ENCODE results near the gene SEPHS1. TPM values are rescaled to one million over a fixed set of nuclear protein-coding genes. Genes with fewer than 3 reads are reported as not detected.

Gene SEPHS1
- total RNA-seq, 4 donors from 2014 or later = 28.9 to 41.3 (median 37.9) TPM

DNA sequence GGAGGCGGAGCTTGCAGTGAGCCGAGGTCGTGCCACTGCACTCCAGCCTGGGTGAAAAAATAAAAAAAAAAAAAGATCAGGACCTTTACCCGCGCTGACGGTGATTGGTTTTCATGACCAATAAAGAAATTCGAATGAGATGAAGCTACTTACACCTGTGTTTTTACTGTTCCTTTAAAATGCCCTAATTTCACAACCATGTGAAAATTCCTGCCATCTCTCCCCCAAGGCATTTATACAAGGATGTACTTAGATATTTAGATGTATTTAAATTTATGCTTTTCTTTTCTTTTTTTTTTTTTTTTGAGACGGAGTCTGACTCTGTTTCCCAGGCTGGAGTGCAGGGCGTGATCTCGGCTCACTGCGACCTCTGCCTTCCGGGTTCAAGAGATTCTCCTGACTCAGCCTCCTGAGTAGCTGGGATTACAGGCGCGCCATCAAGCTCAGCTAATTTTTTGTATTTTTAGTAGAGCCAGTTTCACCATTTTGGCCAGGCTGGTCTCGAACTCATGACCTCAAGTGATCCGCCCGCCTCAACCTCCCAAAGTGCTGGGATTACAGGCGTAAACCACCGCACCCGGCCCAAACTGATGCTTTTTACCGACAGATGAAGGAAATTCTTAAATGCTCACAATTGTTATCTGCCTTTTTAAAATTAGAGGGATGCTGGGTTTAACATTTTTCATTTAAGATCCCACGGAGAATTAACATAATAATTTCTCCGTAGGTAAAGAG, 45.1 kb downstream of the SEPHS1 start:
- ATAC-seq (ENCODE audit: low FRiP score) (no peak), DNase-seq (ENCODE audit: low spot score) (no peak)
- TF ChIP-seq, protein P1, sequence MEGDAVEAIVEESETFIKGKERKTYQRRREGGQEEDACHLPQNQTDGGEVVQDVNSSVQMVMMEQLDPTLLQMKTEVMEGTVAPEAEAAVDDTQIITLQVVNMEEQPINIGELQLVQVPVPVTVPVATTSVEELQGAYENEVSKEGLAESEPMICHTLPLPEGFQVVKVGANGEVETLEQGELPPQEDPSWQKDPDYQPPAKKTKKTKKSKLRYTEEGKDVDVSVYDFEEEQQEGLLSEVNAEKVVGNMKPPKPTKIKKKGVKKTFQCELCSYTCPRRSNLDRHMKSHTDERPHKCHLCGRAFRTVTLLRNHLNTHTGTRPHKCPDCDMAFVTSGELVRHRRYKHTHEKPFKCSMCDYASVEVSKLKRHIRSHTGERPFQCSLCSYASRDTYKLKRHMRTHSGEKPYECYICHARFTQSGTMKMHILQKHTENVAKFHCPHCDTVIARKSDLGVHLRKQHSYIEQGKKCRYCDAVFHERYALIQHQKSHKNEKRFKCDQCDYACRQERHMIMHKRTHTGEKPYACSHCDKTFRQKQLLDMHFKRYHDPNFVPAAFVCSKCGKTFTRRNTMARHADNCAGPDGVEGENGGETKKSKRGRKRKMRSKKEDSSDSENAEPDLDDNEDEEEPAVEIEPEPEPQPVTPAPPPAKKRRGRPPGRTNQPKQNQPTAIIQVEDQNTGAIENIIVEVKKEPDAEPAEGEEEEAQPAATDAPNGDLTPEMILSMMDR (IDR thresholded peaks at IDR 0.05) = no peak

- ATAC-seq (ENCODE audit: low FRiP score) (peak; percentile 93), DNase-seq (ENCODE audit: low spot score) (peak; percentile 58)
- TF ChIP-seq, protein P1 (IDR thresholded peaks at IDR 0.05) = no peak
Observed at GRCh38 chr10:13299437-13300287, 48.4 kb downstream of the SEPHS1 start, which contains the start of gene PHYH. Gene PHYH (minus strand): TSS chr10:13300064. CDS start chr10:13300042, 22 bp downstream.

GRCh38 chr10:13298748-13299436, 49.2 kb downstream of the SEPHS1 start:
- TF ChIP-seq, protein P1 (IDR thresholded peaks at IDR 0.05) = no peak
- ATAC-seq (ENCODE audit: low FRiP score) (no peak), DNase-seq (ENCODE audit: low spot score) (no peak)

GRCh38 chr10:13296476-13296875, 51.6 kb downstream of the SEPHS1 start:
- ATAC-seq (ENCODE audit: low FRiP score) = no peak
- TF ChIP-seq, protein P1 (IDR thresholded peaks at IDR 0.05) = no peak

DNA sequence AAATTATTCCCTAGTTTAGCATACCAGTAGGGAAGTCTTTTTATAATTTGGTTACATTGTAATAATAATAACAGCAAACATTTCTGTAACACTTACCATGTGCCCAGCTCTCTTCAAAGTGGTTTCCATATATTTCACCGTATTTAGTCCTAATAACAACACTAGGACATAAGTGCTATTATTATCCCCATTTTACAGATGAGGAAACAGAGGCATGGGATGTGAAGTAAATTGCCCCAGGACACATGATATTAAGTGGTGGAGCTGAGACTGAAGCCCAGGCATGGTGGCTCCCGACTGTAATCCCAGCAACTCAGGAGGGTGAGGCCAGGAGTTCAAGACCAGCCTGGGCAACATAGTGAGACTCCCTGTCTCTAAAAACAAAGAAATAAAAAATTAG, 53.3 kb downstream of the SEPHS1 start:
- DNase-seq (ENCODE audit: low spot score) (no peak), ATAC-seq (ENCODE audit: low FRiP score) (no peak)
- TF ChIP-seq, protein P1 (IDR thresholded peaks at IDR 0.05) = no peak

More at GRCh38 chr10:13296476-13296875, 51.6 kb downstream of the SEPHS1 start:
- no peak for DNase-seq (ENCODE audit: low spot score)

DNA sequence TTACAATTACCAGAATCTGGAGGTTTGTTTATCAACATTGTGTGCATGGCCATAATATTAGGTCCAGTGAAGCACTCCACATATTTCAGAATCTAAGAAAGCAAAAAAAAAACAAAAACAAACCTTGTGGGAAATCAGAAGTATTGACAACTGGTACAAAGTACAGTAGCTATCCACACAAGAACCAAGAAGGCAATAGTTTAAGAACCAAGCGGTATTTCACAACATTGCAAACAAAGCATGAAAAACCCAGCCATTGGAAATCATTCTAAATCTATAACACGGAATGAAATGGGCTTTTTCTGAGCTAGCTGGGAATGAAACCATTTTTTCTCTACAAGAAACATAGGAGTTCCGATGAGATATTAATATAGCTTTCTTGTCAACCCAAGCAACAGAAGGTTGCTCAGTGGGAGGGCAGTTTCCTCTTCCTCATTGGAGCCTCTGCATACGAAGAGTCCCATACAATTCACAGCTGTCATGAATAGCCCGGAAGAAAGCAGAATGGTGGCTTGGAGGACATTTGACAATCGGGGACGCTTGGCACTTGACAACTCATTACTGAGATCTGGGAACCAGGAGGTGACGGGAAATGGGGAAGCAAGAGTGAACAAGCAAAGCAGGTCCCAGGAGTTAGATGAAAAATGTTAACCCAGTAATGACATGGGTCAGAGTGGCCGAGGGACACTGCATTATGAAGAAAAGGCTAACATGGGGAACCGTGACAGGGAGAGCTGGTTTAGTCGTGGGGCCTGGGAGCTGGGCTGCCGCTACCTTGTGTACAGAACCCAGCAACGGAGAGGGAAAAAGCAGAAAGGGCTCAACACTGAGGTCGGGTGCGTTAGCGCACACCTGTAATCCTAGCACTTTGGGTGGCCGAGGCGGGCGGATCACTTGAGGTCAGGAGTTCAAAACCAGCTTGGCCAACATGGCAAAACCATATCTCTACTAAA, 56.0 kb downstream of the SEPHS1 start:
- TF ChIP-seq, protein P1 (IDR thresholded peaks at IDR 0.05) = no peak
- ATAC-seq (ENCODE audit: low FRiP score) (no peak), DNase-seq (ENCODE audit: low spot score) (no peak)

Data from omental fat pad (tissue), 4 donors.